Small intestine (tissue), 7 donors: ENCODE data around the gene SLC9A2. TPM values are rescaled to one million over a fixed set of nuclear protein-coding genes. Genes with fewer than 3 reads are reported as not detected.
A peak's percentile ranks its signal among the peaks of the same experiment; 100 is the strongest.

Experiments used
- DNase-seq, 2 donors: peaks; one replicate each; pipeline versions ENCODE4 v3.0.0 to v3.0.0-alpha.2; 2013
- FAIRE-seq: peaks from 2 replicates; lab custom pipeline; 2012; peaks lifted over from hg19 to GRCh38; lab: Jason Lieb, UNC
- H3K27ac ChIP-seq, 3 donors: one replicate each; pipeline ENCODE4 v1.5.1; 2013; ENCODE audit warnings: low read length in 2 of 3, mild to moderate bottlenecking in 2 of 3, control low read depth in 1 of 3, inconsistent platforms in 1 of 3, low read depth in 1 of 3, moderate library complexity in 1 of 3
- H3K27me3 ChIP-seq, 3 donors: one replicate each; pipeline ENCODE4 v1.6.1; 2013; ENCODE audit warnings: low read length in 3 of 3, inconsistent platforms in 1 of 3; ENCODE audit not compliant: control insufficient read depth in 3 of 3, insufficient read depth in 3 of 3
- H3K36me3 ChIP-seq, 3 donors: one replicate each; pipeline ENCODE4 v1.6.1; 2013; ENCODE audit warnings: low read length in 3 of 3, inconsistent platforms in 1 of 3, low read depth in 1 of 3, mild to moderate bottlenecking in 1 of 3, moderate library complexity in 1 of 3; ENCODE audit not compliant: control insufficient read depth in 3 of 3, insufficient read depth in 2 of 3
- H3K4me1 ChIP-seq, 3 donors: one replicate each; pipeline ENCODE4 v1.6.1; 2013; ENCODE audit warnings: low read length in 2 of 3, inconsistent platforms in 1 of 3, low read depth in 1 of 3, mild to moderate bottlenecking in 1 of 3, moderate library complexity in 1 of 3; ENCODE audit not compliant: control insufficient read depth in 3 of 3, insufficient read depth in 2 of 3
- H3K4me3 ChIP-seq, 3 donors: one replicate each; pipeline ENCODE4 v1.5.1; 2013; ENCODE audit warnings: low read length in 3 of 3, control low read depth in 1 of 3, inconsistent platforms in 1 of 3, low read depth in 1 of 3, mild to moderate bottlenecking in 1 of 3, moderate library complexity in 1 of 3
- H3K9me3 ChIP-seq, 2 donors: one replicate each; pipeline ENCODE4 v1.6.1; 2013; ENCODE audit warnings: low read depth in 1 of 2, low read length in 1 of 2; ENCODE audit not compliant: control insufficient read depth in 2 of 2, insufficient read depth in 1 of 2
- WGBS, 3 donors: extraction: QIAGEN DNeasy Blood & Tissue Kit; methylation state at CpG; one replicate each; pipeline ENCODE4 v1.1.7; 2013; 5-methylcytosine and 5-hydroxymethylcytosine counted together
- polyA plus RNA-seq, 4 donors: library from polyadenylated mRNA; stranded (reverse) in 3 of 4; unstranded in 1 of 4; fragments of 200-250 nt in 3 of 4; fragments of 120-200 nt in 1 of 4; gene quantifications; one replicate each; pipeline versions ENCODE4 v1.2.1 to v1.2.3, GENCODE V29; 2013
- donor health status: healthy with polysubstance abuse.
- donor health status: control.
- donor health status: control.
- donor health status: Bipolar disorder and iron deficiency.
- donor health status: healthy.

SLC9A2 gene
- polyA plus RNA-seq, 4 donors = 1.4 to 4.7 (median 2.7) TPM

DNA sequence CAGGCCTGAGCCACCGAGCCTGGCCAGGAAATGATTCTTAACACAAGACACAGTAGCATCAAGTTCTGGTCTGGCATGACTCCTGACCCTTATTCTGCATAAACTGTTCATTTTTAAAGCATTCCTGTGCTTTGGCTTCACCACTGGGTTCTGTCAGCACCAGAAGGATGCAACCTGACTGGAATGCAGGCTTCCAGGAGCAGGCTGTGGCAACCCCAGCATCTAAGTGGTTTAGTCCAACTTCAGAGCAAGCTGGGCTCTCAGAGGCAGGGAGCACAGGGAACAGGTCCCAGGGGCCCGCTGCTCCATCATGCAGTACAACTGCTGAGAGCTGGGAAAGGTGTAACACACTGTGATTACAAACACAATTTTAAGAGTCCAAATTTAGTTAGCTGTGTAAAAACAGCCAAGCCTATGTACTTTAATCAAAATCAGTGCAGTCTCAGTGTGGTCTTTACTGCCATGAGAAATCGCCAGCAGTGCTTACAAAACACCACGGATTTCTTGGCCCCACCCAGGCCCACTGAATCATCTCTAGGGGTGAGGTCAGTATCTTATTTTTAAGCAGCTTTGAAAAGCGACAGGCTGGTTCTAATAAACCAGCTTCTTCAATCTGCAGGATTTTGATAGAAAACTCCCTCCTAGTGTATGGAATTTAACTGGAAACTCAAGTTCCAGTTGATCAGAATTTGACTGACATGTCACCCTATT, 98.1 kb downstream of the SLC9A2 start:
- WGBS, 3 donors = 70 to 88% (median 87%) methylated on average over 5 of the region's 5 CpGs
- DNase-seq (no peak), FAIRE-seq (no peak)
- Histone ChIP-seq H3K27ac (no peak overlapping the region), H3K9me3 (no peaks in the 10 kb centered on the region), H3K27me3 (no peaks in the 10 kb centered on the region), H3K4me1 (no peaks in the 10 kb centered on the region), H3K36me3 (peaks cover 9 to 29% (median 24%) of the 10 kb centered on the region in 3 donors), H3K4me3 (no peak overlapping the region)

DNA sequence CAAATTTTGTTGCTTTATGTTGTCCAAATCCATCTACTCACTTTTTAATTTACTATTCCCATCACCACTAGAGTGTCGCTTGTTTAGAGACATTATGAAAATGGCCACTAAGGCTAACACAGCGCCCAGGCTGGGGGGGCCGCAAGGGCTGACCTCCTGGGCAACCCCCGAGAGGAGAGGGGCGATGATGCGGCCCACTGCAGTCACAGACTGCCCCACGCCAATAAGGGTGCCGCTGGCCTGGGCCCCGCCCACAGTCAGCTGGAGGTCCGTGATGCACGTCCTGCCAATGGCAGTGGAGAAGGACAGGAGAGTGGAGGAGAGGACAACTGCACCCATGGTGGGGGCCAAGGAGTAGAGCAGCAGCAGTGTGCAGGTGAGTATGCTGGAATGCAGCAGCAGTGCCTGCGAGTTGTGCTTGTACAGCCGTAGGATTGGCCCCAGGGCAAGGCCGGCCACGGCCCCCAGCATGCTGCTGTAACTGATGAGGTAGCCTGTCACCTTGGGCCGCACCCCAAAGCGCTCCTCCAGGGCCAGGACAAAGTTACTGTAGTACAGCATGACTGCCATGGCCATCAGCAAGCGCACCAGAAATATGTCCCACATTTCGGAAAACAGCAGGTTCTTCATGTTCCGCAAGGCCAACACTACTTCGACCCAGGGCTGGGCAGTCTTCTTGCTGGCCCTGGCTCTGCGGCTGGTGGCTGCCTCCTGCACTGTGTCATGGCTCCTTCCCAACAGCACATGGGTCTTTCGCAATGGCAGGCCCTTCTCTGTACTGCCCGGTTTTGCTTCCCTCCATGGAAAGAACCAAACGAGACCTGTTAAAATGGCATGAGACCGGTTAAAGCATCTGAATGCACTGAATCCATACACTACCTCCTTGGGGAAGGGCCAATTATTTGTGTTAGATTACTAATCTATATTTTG, 99.3 kb downstream of the SLC9A2 start:
- 96 to 98% (median 97%) methylated on average over 26 of the region's 26 CpGs for WGBS, 3 donors
- Histone ChIP-seq H3K9me3 (no peaks in the 10 kb centered on the region), H3K27me3 (no peaks in the 10 kb centered on the region), H3K4me3 (no peak overlapping the region), H3K4me1 (no peaks in the 10 kb centered on the region), H3K27ac (no peak overlapping the region), H3K36me3 (peaks cover 9 to 34% (median 26%) of the 10 kb centered on the region in 3 donors)
- FAIRE-seq = no peak
- DNase-seq = no peak

DNA sequence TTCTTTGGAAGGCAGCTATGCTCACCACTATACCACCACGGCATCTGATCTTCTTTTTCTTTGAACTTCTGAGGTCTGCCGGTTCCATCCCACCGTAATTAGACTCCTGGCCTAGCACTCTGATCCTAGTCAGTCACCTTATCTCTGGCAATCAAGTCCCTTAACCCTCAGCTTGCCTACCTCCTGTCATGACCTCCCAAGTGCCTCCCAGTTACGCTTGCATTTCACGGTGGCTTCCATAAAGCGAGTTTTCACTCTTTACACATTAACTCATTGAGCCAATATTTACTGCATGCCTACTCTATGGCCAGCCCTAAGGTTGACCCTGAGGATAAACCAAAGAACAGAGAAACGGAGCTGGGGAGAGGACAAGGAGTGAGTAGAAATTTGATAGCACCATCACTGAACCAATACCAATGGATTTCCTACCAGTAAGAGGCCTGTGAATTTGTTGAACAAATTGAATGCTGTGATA, 104.7 kb downstream of the SLC9A2 start:
- DNase-seq (no peak), FAIRE-seq (no peak)
- no peak overlapping the region for H3K27ac ChIP-seq
- no peak overlapping the region for H3K4me3 ChIP-seq
- no peaks in the 10 kb centered on the region for H3K9me3 ChIP-seq
- no peaks in the 10 kb centered on the region for H3K27me3 ChIP-seq
- WGBS, 3 donors = 76 to 81% (median 78%) methylated on average over 7 of the region's 7 CpGs
- peaks cover 14 to 40% (median 16%) of the 10 kb centered on the region in 3 donors for H3K36me3 ChIP-seq
- H3K4me1 ChIP-seq = no peaks in the 10 kb centered on the region

DNA sequence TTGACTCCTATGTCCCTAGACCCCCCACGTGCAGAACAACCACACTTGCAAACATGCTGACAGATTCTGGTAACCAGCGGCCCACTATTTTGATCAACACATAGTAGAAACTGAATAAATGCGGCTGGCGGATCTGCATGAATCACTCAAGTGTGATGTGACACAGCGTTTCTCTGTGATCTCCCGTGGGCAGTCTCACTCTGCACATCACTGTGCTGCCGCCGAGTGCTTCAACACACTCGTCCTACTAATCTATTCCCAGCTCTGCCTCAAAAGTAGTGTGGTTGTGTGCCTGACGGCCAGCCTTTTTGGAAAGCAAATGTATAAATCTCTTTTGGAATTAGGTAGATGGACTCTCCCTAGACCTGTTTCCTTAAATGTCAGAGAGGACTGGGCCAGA, 105.2 kb downstream of the SLC9A2 start:
- 93 to 96% (median 96%) methylated on average over 10 of the region's 10 CpGs for WGBS, 3 donors
- Histone ChIP-seq H3K27me3 (no peaks in the 10 kb centered on the region), H3K36me3 (peaks cover 14 to 39% (median 16%) of the 10 kb centered on the region in 3 donors), H3K4me1 (no peaks in the 10 kb centered on the region), H3K4me3 (no peak overlapping the region), H3K9me3 (no peaks in the 10 kb centered on the region), H3K27ac (no peak overlapping the region)
- FAIRE-seq = no peak
- no peak for DNase-seq

DNA sequence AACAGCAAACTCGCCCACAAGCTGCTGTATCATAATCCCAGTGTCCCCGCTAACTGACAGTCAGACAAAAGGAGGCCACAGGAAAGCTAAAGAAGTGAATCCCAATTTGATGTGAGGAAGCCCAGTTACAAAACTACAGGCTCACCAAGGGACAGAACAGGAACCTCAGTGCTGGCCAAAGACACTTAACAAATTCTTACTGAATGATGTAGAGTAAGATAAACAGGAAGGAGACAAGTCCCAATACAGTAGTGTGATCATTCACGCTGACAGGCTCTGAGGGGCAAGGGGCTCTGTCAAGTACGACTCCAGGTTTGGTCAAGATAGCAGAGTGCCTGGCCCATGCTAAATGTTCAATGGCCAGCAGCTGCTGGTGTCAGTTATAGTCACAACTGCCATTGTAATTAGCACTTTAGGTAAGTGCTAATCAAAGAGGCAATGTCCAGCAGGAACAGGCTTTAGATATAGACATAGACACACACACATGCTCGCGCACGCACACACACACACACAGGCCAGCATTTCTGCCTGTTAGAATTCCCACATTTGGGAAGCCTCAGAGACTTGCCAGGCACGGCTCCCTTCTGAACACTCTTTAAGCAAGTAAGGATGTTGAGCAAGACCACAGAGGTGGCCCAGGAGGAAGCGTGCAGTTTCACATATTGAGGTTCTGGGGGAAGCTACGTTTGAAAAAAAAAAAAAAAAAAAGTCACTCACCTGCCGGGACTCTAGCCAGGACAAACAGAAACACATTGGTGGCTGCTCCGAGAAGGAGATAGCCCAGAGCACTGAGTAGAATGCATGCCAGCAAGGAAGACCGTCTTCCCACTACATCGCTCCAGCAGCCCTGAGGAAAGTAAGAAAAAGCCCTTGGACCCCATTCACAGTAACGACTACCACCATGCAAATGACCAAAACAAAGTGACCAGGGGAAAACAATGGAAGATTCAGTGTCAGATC, 107.1 kb downstream of the SLC9A2 start:
- H3K9me3 ChIP-seq = no peaks in the 10 kb centered on the region
- H3K4me3 ChIP-seq = no peak overlapping the region
- peaks cover 11 to 40% (median 13%) of the 10 kb centered on the region in 3 donors for H3K36me3 ChIP-seq
- no peak overlapping the region for H3K27ac ChIP-seq
- 39 to 61% (median 47%) methylated on average over 15 of the region's 15 CpGs for WGBS, 3 donors
- H3K4me1 ChIP-seq = no peaks in the 10 kb centered on the region
- FAIRE-seq (no peak), DNase-seq (peak in 1 of 2 donors; percentile 16)
- H3K27me3 ChIP-seq = no peaks in the 10 kb centered on the region

DNA sequence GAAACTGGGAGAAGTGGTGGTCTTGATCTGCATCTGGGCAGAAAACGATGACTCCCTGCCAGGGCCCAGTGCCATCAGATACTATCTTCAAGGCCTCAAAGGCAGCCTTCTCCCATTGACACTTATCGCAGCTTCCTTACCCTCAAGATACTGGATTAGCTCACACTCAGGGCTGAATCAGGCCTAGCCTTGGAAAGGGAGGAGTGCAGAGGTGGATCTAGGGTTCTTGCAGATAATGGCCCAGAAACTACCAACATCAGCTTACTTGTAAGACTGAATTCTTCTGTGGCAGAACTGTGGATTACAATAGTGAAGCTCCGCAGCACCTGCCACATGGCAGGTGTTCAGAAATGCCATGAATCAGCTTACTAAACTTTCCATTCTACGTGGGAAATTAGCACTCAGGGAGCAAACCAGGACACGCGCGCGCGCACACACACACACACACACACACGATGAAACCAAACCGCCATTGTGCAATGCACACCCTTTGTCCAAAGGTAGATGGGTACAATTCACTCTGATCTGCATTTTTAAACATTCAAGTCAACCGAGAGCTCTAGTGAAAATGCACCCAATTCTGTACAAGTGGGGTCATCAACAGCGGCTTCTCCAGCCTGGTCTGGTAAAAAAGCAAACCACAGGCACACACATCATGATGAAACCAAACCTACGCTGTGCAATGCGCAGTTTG, 116.2 kb downstream of the SLC9A2 start:
- Histone ChIP-seq H3K9me3 (no peaks in the 10 kb centered on the region), H3K27ac (peak overlapping the region; percentile 74 to 94 (median 88)), H3K36me3 (peaks cover 0 to 6% (median 5%) of the 10 kb centered on the region in 3 donors), H3K4me3 (peak overlapping the region; percentile 66 to 91 (median 90)), H3K4me1 (peaks cover 3 to 11% (median 8%) of the 10 kb centered on the region in 3 donors), H3K27me3 (no peaks in the 10 kb centered on the region)
- 14 to 58% (median 47%) methylated on average over 15 of the region's 15 CpGs for WGBS, 3 donors
- no peak for FAIRE-seq
- DNase-seq = peak; percentile 61 to 76

DNA sequence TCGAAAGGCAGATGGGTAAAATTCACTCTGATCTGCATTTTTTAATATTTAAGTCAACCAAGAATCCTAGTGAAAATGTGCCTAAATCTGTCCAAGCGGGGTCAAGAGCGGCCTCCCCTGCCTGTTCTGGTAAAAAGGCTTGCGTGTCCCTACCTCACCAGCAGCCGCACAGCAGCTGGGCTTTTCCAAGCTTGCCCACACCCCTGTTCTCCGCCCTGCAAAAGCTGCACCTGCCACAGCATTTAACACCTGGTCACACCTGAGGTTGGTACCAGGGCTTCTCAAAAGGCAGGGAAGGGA, 116.7 kb downstream of the SLC9A2 start:
- whole genome bisulfite sequencing, 3 donors = 4 to 20% (median 18%) methylated on average over 6 of the region's 6 CpGs
- H3K4me1 ChIP-seq = peaks cover 3 to 11% (median 8%) of the 10 kb centered on the region in 3 donors
- no peaks in the 10 kb centered on the region for H3K27me3 ChIP-seq
- peak overlapping the region; percentile 66 to 91 (median 90) for H3K4me3 ChIP-seq
- FAIRE-seq = no peak
- H3K36me3 ChIP-seq = peaks cover 0 to 5% (median 4%) of the 10 kb centered on the region in 3 donors
- no peaks in the 10 kb centered on the region for H3K9me3 ChIP-seq
- H3K27ac ChIP-seq = peak overlapping the region; percentile 74 to 94 (median 88)
- no peak for DNase-seq
